Adrenal gland (tissue), 12 donors: ENCODE results near the gene HPCA. TPM values are rescaled to one million over a fixed set of nuclear protein-coding genes. Genes with fewer than 3 reads are reported as not detected.

ENCODE experiments used
- DNase-seq, 7 donors: peaks; one replicate each; pipeline ENCODE4 v3.0.0-alpha.2; 2019 to 2020
- H3K27ac ChIP-seq, 5 donors: fragments of 200-600 bp; sonication (generic) in 4 of 5; 1 replicate in 3 of 5; 2 replicates in 2 of 5; pipeline versions ENCODE4 v1.5.1 to v1.8.0; 2016 to 2020; ENCODE audit warnings: mild to moderate bottlenecking in 1 of 5
- H3K27me3 ChIP-seq: fragments of 200-600 bp; 2 replicates; pipeline ENCODE4 v1.8.0; 2021
- H3K36me3 ChIP-seq, 2 donors: fragments of 200-600 bp; replicated peaks in 1 of 2; 1 replicate in 1 of 2; 2 replicates in 1 of 2; pipeline versions ENCODE4 v1.5.1 to v1.8.0; 2018 to 2022
- H3K4me1 ChIP-seq, 2 donors: fragments of 200-600 bp; replicated peaks in 1 of 2; 1 replicate in 1 of 2; 2 replicates in 1 of 2; pipeline versions ENCODE4 v1.5.1 to v1.8.0; 2018 to 2021
- H3K4me3 ChIP-seq, 4 donors: fragments of 200-600 bp; sonication (generic) in 3 of 4; one replicate each; pipeline ENCODE4 v1.5.1; 2016 to 2018
- H3K9me3 ChIP-seq, 3 donors: fragments of 200-600 bp; sonication (generic) in 1 of 3; replicated peaks in 1 of 3; 1 replicate in 2 of 3; 2 replicates in 1 of 3; pipeline versions ENCODE4 v1.5.1 to v1.8.0; 2016 to 2021
- CTCF ChIP-seq, 6 experiments: fragments of 450-650 bp in 4 of 6; fragments of 200-600 bp in 2 of 6; sonication (generic) in 1 of 6; IDR thresholded peaks; 1 replicate in 5 of 6; 2 replicates in 1 of 6; pipeline versions ENCODE4 v1.5.1 to v1.8.0; 2016 to 2021; ENCODE audit warnings: antibody characterized with exemption in 6 of 6, mild to moderate bottlenecking in 2 of 6, moderate library complexity in 1 of 6
- POLR2A ChIP-seq, 2 donors: fragments of 450-650 bp; IDR thresholded peaks; one replicate each; pipeline ENCODE4 v1.6.1; 2017; ENCODE audit warnings: antibody characterized with exemption in 2 of 2, mild to moderate bottlenecking in 2 of 2, moderate library complexity in 1 of 2
- WGBS, 4 donors: extraction: QIAGEN DNeasy Blood & Tissue Kit in 2 of 4; methylation state at CpG; one replicate each; pipeline versions ENCODE4 v1.1.5 to v1.1.7; 2013 to 2017; 5-methylcytosine and 5-hydroxymethylcytosine counted together
- intact Hi-C, 2 donors: fragments of 100-400 bp; cut with DNase I; formaldehyde crosslinking; loops; one replicate each; pipeline versions ENCODE4 v1.14.1 to v1.15.0; 2022 to 2023
- polyA plus RNA-seq, 3 donors: library from polyadenylated mRNA; stranded (reverse); fragments of 200-250 nt in 2 of 3; fragments of 350-450 nt in 1 of 3; fragmentation: Illumina TruSeq in 1 of 3; extraction: RNeasy Lipid Tissue Mini Kit (QIAGEN cat#74804) in 1 of 3; gene quantifications; one replicate each; pipeline ENCODE4 v1.2.3, GENCODE V29; 2013 to 2014
- total RNA-seq, 9 donors: library from RNA; depleted of rRNA in 4 of 9; stranded (reverse); fragments of >200 nt in 4 of 9; fragments of 120-200 nt in 1 of 9; fragmentation: NEBNext Ultra II Directional in 1 of 9; extraction: Animal tissue kit (Norgen Biotek cat#: 25700) in 1 of 9; gene quantifications; one replicate each; pipeline versions ENCODE4 v1.1.0 to v1.2.4, GENCODE V29; 2013 to 2023
- donor health status: healthy with polysubstance abuse.
- donor health status: Bipolar disorder and iron deficiency.
- donor health status: DM: yes; HTN: yes; CAD: no.
- donor health status: DM: no; HTN: no; CAD: no.
- donor health status: DM: no; HTN: no; CAD: no.
- donor health status: DM: yes; HTN: yes; CAD: no.

HPCA gene
- total and polyA plus RNA-seq, 12 donors: 0.17 to 3.1 (median 0.62) TPM; not detected in 6

GRCh38 chr1:32861904-32862695, 24.2 kb upstream of the HPCA start:
- TF ChIP-seq CTCF (IDR thresholded peaks at IDR 0.05): no peak
- no peaks in the 10 kb centered on the region for H3K27me3 ChIP-seq
- 69 to 87% (median 77%) methylated on average over 3 of the region's 3 CpGs for WGBS, 4 donors
- DNase-seq: no peak
- H3K4me3 ChIP-seq: no peak overlapping the region
- intact Hi-C loops: loop anchor here in 1 of 2 donors (10.0 kb wide), 1 partner anchor 147 kb away; no protein-coding TSS in a partner anchor
- H3K9me3 ChIP-seq: no peaks in the 10 kb centered on the region
- H3K4me1 ChIP-seq: peaks cover 23 to 31% of the 10 kb centered on the region in 2 donors
- H3K27ac ChIP-seq: no peak overlapping the region
- peaks cover 0 to 13% of the 10 kb centered on the region in 2 donors for H3K36me3 ChIP-seq

GRCh38 chr1:32863218-32863880, 22.9 kb upstream of the HPCA start:
- Histone ChIP-seq H3K4me3 (no peak overlapping the region), H3K27ac (no peak overlapping the region), H3K9me3 (no peaks in the 10 kb centered on the region), H3K4me1 (peaks cover 23 to 31% of the 10 kb centered on the region in 2 donors), H3K27me3 (no peaks in the 10 kb centered on the region), H3K36me3 (peaks cover 0 to 11% of the 10 kb centered on the region in 2 donors)
- no peak for DNase-seq
- intact Hi-C loops: loop anchor here in 1 of 2 donors (10.0 kb wide), 1 partner anchor 149 kb away; no protein-coding TSS in a partner anchor
- 93 to 100% (median 95%) methylated on average over 4 of the region's 4 CpGs for WGBS, 4 donors
- TF ChIP-seq POLR2A (IDR thresholded peaks at IDR 0.05): no peak
- TF ChIP-seq CTCF (IDR thresholded peaks at IDR 0.05): no peak

- no peak overlapping the region for H3K4me3 ChIP-seq
- peaks cover 23 to 31% of the 10 kb centered on the region in 2 donors for H3K4me1 ChIP-seq
- H3K27ac ChIP-seq: peak overlapping the region in 2 of 5 donors; percentile 57 to 68
- no peak for DNase-seq
- no peaks in the 10 kb centered on the region for H3K9me3 ChIP-seq
- H3K27me3 ChIP-seq: no peaks in the 10 kb centered on the region
- intact Hi-C loops: loop anchor here in 1 of 2 donors (10.0 kb wide), 1 partner anchor 149 kb away; no protein-coding TSS in a partner anchor
- peaks cover 0 to 11% of the 10 kb centered on the region in 2 donors for H3K36me3 ChIP-seq
- WGBS, 4 donors: 79 to 97% (median 94%) methylated on average over 1 of the region's 1 CpG
- TF ChIP-seq POLR2A (IDR thresholded peaks at IDR 0.05) (no peak), CTCF (IDR thresholded peaks at IDR 0.05) (no peak)
Measured at GRCh38 chr1:32863881-32864245, 22.4 kb upstream of the HPCA start.

GRCh38 chr1:32864375-32865019, 21.8 kb upstream of the HPCA start:
- peak in 2 of 7 donors; percentile 44 to 60 for DNase-seq
- no peak overlapping the region for H3K4me3 ChIP-seq
- peak overlapping the region in 3 of 5 donors; percentile 41 to 68 (median 57) for H3K27ac ChIP-seq
- peaks cover 23 to 31% of the 10 kb centered on the region in 2 donors for H3K4me1 ChIP-seq
- 66 to 76% (median 69%) methylated on average over 3 to 8 of the region's 8 CpGs for WGBS, 4 donors
- H3K27me3 ChIP-seq: no peaks in the 10 kb centered on the region
- peaks cover 0 to 11% of the 10 kb centered on the region in 2 donors for H3K36me3 ChIP-seq
- TF ChIP-seq POLR2A (IDR thresholded peaks at IDR 0.05): no peak
- no peak for TF ChIP-seq CTCF (IDR thresholded peaks at IDR 0.05)
- no peaks in the 10 kb centered on the region for H3K9me3 ChIP-seq
- intact Hi-C loops: loop anchor here in 1 of 2 donors (10.0 kb wide), 1 partner anchor 150 kb away; no protein-coding TSS in a partner anchor
